ENCODE results near the gene FOXP2. TPM values are rescaled to one million over a fixed set of nuclear protein-coding genes. Genes with fewer than 3 reads are reported as not detected.

The FOXP2 gene
- total and polyA plus RNA-seq, 2 donors (not counting 1 experiment from before 2014, with no cell fraction given), result not detected

DNA sequence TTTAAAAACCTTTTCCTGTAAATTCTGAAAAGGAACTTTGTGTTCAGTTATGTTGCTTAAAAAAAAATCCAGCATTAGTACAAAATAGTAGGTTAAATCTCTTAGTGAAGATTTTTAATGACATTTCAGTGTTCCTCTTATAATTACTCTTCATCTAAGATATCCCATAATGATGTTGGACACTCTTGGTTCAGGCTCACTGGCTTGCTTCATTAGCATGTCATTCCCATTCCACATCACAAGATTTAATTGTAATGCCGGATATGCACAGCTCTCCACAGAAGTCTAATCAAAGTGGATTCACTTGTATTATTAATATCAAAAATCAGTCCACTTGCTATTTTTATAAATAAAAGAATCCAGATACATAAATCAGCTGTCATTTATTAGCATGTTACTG lies 327.3 kb downstream of the FOXP2 start:
- no peak overlapping the region for H3K4me3 ChIP-seq (ENCODE audit: control extremely low read depth in 1 of 5, extremely low read depth in 1 of 5, insufficient read depth in 1 of 5, low read depth in 2 of 5, low read length in 4 of 5)
- H3K4me3 Mint-ChIP-seq, result no peak overlapping the region
- no peak for TF ChIP-seq EZH2 (IDR thresholded peaks at IDR 0.05; ENCODE audit: borderline replicate concordance, insufficient read depth, low read depth, low read length, poor library complexity, severe bottlenecking)
- TF ChIP-seq, protein P1, sequence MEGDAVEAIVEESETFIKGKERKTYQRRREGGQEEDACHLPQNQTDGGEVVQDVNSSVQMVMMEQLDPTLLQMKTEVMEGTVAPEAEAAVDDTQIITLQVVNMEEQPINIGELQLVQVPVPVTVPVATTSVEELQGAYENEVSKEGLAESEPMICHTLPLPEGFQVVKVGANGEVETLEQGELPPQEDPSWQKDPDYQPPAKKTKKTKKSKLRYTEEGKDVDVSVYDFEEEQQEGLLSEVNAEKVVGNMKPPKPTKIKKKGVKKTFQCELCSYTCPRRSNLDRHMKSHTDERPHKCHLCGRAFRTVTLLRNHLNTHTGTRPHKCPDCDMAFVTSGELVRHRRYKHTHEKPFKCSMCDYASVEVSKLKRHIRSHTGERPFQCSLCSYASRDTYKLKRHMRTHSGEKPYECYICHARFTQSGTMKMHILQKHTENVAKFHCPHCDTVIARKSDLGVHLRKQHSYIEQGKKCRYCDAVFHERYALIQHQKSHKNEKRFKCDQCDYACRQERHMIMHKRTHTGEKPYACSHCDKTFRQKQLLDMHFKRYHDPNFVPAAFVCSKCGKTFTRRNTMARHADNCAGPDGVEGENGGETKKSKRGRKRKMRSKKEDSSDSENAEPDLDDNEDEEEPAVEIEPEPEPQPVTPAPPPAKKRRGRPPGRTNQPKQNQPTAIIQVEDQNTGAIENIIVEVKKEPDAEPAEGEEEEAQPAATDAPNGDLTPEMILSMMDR (IDR thresholded peaks at IDR 0.05), result no peak
- H3K27ac Mint-ChIP-seq, result no peak overlapping the region
- no peaks in the 10 kb centered on the region for H3K9me3 ChIP-seq (ENCODE audit: control extremely low read depth in 1 of 3, control insufficient read depth in 2 of 3, insufficient read depth in 1 of 3, low read length in 2 of 3)
- CTCF ChIA-PET, result no interaction called here
- H3K27me3 ChIP-seq (replicated peaks in 1 of 4; ENCODE audit: control extremely low read depth in 1 of 4, control insufficient read depth in 3 of 4, insufficient read depth in 4 of 4, low read length in 3 of 4), result no peaks in the 10 kb centered on the region
- H3K36me3 ChIP-seq (replicated peaks in 1 of 2; ENCODE audit: control extremely low read depth in 1 of 2, control insufficient read depth in 1 of 2, extremely low read depth in 1 of 2, insufficient read depth in 2 of 2, low read length in 1 of 2), result no peaks in the 10 kb centered on the region
- no peak overlapping the region for H3K27ac ChIP-seq (ENCODE audit: low read length in 2 of 2)
- H3K4me2 ChIP-seq (replicated peaks; ENCODE audit: low read depth, low read length, poor library complexity, severe bottlenecking), result no peak overlapping the region
- H3K4me1 ChIP-seq (ENCODE audit: control insufficient read depth in 2 of 2, insufficient read depth in 2 of 2, low read length in 2 of 2), result no peaks in the 10 kb centered on the region
- no peaks in the 10 kb centered on the region for H3K79me2 ChIP-seq (ENCODE audit: control insufficient read depth, insufficient read depth, low read length)
- POLR2A ChIA-PET, result no interaction called here
- no peaks in the 10 kb centered on the region for H3K9me3 Mint-ChIP-seq (ENCODE audit: insufficient read depth)
- H4K20me1 ChIP-seq (ENCODE audit: control insufficient read depth, insufficient read depth, low read length, poor library complexity, severe bottlenecking), result no peaks in the 10 kb centered on the region
- DNase-seq (no peak), ATAC-seq (ENCODE audit: low read depth) (no peak)
- no peaks in the 10 kb centered on the region for H3K4me1 Mint-ChIP-seq
- intact Hi-C loops (cut with micrococcal nuclease), result no loop called here
- no peak overlapping the region for H2AFZ ChIP-seq (ENCODE audit: insufficient read depth, low read depth, low read length, poor library complexity, severe bottlenecking)
- no peaks in the 10 kb centered on the region for H3K27me3 Mint-ChIP-seq
- WGBS (ENCODE audit: insufficient coverage), result no CpG with 5 or more reads among the region's 1 CpG
- H3K9ac ChIP-seq (ENCODE audit: low read length), result no peak overlapping the region

Small RNA genes lying within 50 kb of the gene (small RNA-seq; reads per million reads assigned to genes)
- gene MIR3666 (ENCODE audit: insufficient read length, low read depth, low replicate concordance) (not detected), gene RNA5SP238 (ENCODE audit: insufficient read length, low read depth, low replicate concordance) (not detected)

Data from B cell (primary cell).